ENCODE data around the gene TIMMDC1. TPM values are rescaled to one million over a fixed set of nuclear protein-coding genes. Genes with fewer than 3 reads are reported as not detected.

The TIMMDC1 gene
- polyA plus RNA-seq, 1 of the 3 experiments (the other 2 are of a cell fraction): 128 TPM

DNA sequence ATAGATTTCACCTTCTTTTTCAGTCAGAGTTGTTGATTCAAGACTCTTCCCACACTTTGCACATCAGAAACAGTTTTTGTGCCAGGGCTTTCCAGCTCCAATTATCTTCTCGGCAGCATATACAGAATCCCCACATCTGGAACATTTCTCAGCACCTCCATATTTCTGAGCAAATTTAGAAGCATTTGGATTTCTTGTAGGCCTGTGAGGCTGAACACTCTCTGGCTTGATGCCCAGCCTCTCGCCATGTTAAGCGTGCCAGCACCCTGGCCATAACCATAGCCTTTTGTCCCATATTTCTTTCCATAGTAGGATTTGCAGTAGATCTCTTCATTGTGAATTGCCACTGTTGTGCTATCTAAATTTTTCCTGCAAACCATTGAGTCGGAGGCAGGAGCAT lies 32.8 kb downstream of the TIMMDC1 start (continued):
- TF ChIP-seq, protein P1, sequence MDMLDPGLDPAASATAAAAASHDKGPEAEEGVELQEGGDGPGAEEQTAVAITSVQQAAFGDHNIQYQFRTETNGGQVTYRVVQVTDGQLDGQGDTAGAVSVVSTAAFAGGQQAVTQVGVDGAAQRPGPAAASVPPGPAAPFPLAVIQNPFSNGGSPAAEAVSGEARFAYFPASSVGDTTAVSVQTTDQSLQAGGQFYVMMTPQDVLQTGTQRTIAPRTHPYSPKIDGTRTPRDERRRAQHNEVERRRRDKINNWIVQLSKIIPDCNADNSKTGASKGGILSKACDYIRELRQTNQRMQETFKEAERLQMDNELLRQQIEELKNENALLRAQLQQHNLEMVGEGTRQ (IDR thresholded peaks at IDR 0.05; ENCODE audit: borderline replicate concordance, low read depth, low read length): no peak
- no peak for TF ChIP-seq YY1 (IDR thresholded peaks at IDR 0.05; ENCODE audit: low read depth)

DNA sequence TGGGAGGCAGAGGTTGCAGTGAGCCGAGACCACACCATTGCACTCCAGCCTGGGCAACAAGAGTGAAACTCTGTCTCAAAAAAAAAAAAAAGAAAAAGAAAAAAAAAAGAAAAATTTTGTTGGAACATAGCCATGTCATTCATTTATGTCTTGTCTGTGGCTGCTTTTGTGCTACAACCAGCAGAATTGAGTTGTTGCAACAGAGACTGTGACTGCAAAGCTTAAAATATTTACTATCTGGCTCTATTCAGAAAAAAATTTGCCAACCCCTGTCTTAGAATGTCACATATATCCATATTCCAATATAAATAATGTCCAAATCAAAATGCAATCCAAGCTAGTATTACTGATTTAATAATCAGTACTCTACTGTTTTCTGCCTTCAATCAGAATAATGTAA lies 35.9 kb downstream of the TIMMDC1 start:
- ChIA-PET POLR2A (interaction anchor here (1.2 kb wide), 1 partner anchor 10 kb away, joined by 4 read pairs; no protein-coding TSS in a partner anchor), CTCF (no interaction called here)
- WGBS (ENCODE audit: low lambda C conversion rate): 64% methylated on average over 1 of the region's 1 CpG
- Histone ChIP-seq H2AFZ (ENCODE audit: low read depth) (no peak overlapping the region), H4K20me1 (ENCODE audit: insufficient read depth) (no peaks in the 10 kb centered on the region), H3F3A (replicated peaks; ENCODE audit: insufficient read depth) (no peaks in the 10 kb centered on the region), H3K27me3 (ENCODE audit: insufficient read depth) (no peaks in the 10 kb centered on the region), H3K9me2 (no peaks in the 10 kb centered on the region), H3K79me2 (ENCODE audit: insufficient read depth) (no peaks in the 10 kb centered on the region), H3K36me3 (replicated peaks in 1 of 2; ENCODE audit: control insufficient read depth in 1 of 2, insufficient read depth in 2 of 2, low read length in 1 of 2) (no peaks in the 10 kb centered on the region), H3K9ac (no peak overlapping the region), H3K27ac (ENCODE audit: low read depth in 2 of 2, low read length in 1 of 2) (no peak overlapping the region), H3K9me3 (no peaks in the 10 kb centered on the region), H3K4me2 (no peak overlapping the region), H3K4me1 (ENCODE audit: control insufficient read depth in 1 of 2, insufficient read depth in 2 of 2, low read depth in 1 of 2, low read length in 1 of 2) (no peaks in the 10 kb centered on the region; a peak in 1 of 4 replicates), H3K4me3 (ENCODE audit: low read depth in 2 of 2, low read length in 1 of 2) (no peak overlapping the region)
- no peak for DNase-seq
- TF ChIP-seq, protein P1 (IDR thresholded peaks at IDR 0.05; ENCODE audit: borderline replicate concordance, low read depth, low read length): no peak

DNA sequence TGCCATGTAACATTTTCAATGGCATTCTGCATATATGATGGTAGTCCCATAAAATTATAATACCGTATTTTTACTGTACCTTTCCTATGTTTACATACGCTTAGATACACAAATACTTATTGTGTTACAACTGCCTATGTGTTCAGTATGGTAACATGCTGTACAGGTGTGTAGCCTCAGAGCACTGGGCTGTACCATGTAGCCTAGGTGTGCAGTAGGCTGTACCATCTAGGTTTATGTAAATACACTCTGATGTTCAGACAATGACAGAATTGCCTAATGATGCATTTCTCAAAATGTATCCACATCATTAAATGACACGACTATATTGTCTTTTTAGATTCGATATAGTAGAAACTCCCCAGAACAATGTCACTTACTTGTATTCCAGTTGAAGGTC lies 38.4 kb downstream of the TIMMDC1 start:
- Histone ChIP-seq H3K9ac (no peak overlapping the region), H3K4me2 (no peak overlapping the region), H4K20me1 (ENCODE audit: insufficient read depth) (no peaks in the 10 kb centered on the region), H3K79me2 (ENCODE audit: insufficient read depth) (no peaks in the 10 kb centered on the region), H2AFZ (ENCODE audit: low read depth) (no peak overlapping the region), H3K4me1 (ENCODE audit: control insufficient read depth in 1 of 2, insufficient read depth in 2 of 2, low read depth in 1 of 2, low read length in 1 of 2) (no peaks in the 10 kb centered on the region), H3K36me3 (replicated peaks in 1 of 2; ENCODE audit: control insufficient read depth in 1 of 2, insufficient read depth in 2 of 2, low read length in 1 of 2) (no peaks in the 10 kb centered on the region), H3K9me3 (no peaks in the 10 kb centered on the region), H3K27me3 (ENCODE audit: insufficient read depth) (no peaks in the 10 kb centered on the region), H3K27ac (ENCODE audit: low read depth in 2 of 2, low read length in 1 of 2) (no peak overlapping the region), H3K9me2 (no peaks in the 10 kb centered on the region), H3F3A (replicated peaks; ENCODE audit: insufficient read depth) (no peaks in the 10 kb centered on the region), H3K4me3 (ENCODE audit: low read depth in 2 of 2, low read length in 1 of 2) (no peak overlapping the region)
- CTCF ChIA-PET: no interaction called here
- POLR2A ChIA-PET: no interaction called here
- 88% methylated on average over 4 of the region's 4 CpGs for WGBS (ENCODE audit: low lambda C conversion rate)
- DNase-seq: no peak
- TF ChIP-seq SMC3 (IDR thresholded peaks at IDR 0.05; ENCODE audit: low read depth, low read length) (no peak), GABPA (IDR thresholded peaks at IDR 0.05; ENCODE audit: low read depth) (no peak), FOXM1 (IDR thresholded peaks at IDR 0.05; ENCODE audit: low read depth) (no peak), MEF2A (IDR thresholded peaks at IDR 0.05; ENCODE audit: borderline replicate concordance, low read depth) (no peak), RXRA (IDR thresholded peaks at IDR 0.05; ENCODE audit: borderline replicate concordance, low read depth) (no peak), RFX5 (IDR thresholded peaks at IDR 0.05; ENCODE audit: low read length) (no peak), RCOR1 (IDR thresholded peaks at IDR 0.05; ENCODE audit: low read length) (no peak), TCF12 (IDR thresholded peaks at IDR 0.05) (no peak), TEAD4 (IDR thresholded peaks at IDR 0.05; ENCODE audit: borderline replicate concordance, insufficient read depth) (no peak), MXI1 (IDR thresholded peaks at IDR 0.05; ENCODE audit: low read depth, low read length) (no peak), JUND (IDR thresholded peaks at IDR 0.05) (no peak)
- TF ChIP-seq, protein P2, sequence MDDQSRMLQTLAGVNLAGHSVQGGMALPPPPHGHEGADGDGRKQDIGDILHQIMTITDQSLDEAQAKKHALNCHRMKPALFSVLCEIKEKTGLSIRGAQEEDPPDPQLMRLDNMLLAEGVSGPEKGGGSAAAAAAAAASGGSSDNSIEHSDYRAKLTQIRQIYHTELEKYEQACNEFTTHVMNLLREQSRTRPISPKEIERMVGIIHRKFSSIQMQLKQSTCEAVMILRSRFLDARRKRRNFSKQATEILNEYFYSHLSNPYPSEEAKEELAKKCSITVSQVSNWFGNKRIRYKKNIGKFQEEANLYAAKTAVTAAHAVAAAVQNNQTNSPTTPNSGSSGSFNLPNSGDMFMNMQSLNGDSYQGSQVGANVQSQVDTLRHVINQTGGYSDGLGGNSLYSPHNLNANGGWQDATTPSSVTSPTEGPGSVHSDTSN (IDR thresholded peaks at IDR 0.05): no peak
- TF ChIP-seq, protein P3, sequence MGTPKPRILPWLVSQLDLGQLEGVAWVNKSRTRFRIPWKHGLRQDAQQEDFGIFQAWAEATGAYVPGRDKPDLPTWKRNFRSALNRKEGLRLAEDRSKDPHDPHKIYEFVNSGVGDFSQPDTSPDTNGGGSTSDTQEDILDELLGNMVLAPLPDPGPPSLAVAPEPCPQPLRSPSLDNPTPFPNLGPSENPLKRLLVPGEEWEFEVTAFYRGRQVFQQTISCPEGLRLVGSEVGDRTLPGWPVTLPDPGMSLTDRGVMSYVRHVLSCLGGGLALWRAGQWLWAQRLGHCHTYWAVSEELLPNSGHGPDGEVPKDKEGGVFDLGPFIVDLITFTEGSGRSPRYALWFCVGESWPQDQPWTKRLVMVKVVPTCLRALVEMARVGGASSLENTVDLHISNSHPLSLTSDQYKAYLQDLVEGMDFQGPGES (IDR thresholded peaks at IDR 0.05; ENCODE audit: low read depth, low read length): no peak
- TF ChIP-seq, protein P4, sequence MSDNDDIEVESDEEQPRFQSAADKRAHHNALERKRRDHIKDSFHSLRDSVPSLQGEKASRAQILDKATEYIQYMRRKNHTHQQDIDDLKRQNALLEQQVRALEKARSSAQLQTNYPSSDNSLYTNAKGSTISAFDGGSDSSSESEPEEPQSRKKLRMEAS (IDR thresholded peaks at IDR 0.05; ENCODE audit: low read depth): no peak
- TF ChIP-seq, protein P5, sequence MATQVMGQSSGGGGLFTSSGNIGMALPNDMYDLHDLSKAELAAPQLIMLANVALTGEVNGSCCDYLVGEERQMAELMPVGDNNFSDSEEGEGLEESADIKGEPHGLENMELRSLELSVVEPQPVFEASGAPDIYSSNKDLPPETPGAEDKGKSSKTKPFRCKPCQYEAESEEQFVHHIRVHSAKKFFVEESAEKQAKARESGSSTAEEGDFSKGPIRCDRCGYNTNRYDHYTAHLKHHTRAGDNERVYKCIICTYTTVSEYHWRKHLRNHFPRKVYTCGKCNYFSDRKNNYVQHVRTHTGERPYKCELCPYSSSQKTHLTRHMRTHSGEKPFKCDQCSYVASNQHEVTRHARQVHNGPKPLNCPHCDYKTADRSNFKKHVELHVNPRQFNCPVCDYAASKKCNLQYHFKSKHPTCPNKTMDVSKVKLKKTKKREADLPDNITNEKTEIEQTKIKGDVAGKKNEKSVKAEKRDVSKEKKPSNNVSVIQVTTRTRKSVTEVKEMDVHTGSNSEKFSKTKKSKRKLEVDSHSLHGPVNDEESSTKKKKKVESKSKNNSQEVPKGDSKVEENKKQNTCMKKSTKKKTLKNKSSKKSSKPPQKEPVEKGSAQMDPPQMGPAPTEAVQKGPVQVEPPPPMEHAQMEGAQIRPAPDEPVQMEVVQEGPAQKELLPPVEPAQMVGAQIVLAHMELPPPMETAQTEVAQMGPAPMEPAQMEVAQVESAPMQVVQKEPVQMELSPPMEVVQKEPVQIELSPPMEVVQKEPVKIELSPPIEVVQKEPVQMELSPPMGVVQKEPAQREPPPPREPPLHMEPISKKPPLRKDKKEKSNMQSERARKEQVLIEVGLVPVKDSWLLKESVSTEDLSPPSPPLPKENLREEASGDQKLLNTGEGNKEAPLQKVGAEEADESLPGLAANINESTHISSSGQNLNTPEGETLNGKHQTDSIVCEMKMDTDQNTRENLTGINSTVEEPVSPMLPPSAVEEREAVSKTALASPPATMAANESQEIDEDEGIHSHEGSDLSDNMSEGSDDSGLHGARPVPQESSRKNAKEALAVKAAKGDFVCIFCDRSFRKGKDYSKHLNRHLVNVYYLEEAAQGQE (IDR thresholded peaks at IDR 0.05; ENCODE audit: low read depth, low read length): no peak
- TF ChIP-seq, protein P6, sequence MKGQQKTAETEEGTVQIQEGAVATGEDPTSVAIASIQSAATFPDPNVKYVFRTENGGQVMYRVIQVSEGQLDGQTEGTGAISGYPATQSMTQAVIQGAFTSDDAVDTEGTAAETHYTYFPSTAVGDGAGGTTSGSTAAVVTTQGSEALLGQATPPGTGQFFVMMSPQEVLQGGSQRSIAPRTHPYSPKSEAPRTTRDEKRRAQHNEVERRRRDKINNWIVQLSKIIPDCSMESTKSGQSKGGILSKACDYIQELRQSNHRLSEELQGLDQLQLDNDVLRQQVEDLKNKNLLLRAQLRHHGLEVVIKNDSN (IDR thresholded peaks at IDR 0.05; ENCODE audit: borderline replicate concordance, low read depth): no peak
